OCI-LY1 (cell line): ENCODE data around the gene EI24.

Experiments used
- CTCF ChIP-seq: fragments of 200-600 bp; sonication (generic), shearing (Covaris generic); IDR thresholded peaks from 2 replicates; pipeline ENCODE4 v1.5.1; 2017; ENCODE audit warnings: mild to moderate bottlenecking, antibody characterized with exemption, low read length, moderate library complexity, mixed read lengths
- EZH2 ChIP-seq: fragments of 200-600 bp; sonication (generic), shearing (Covaris generic); IDR thresholded peaks from 2 replicates; pipeline ENCODE4 v1.8.0; 2017; ENCODE audit warnings: borderline replicate concordance, mixed run types, mild to moderate bottlenecking, antibody characterized with exemption, low read length, moderate library complexity, mixed read lengths

- TF ChIP-seq CTCF (no peak), EZH2 (no peak)
Measured at GRCh38 chr11:125551835-125552342, 17.4 kb upstream of the EI24 start.
